ENCODE results near the gene LMBR1L.
"Not testable (repeated sequence)": the region's sequence is repeated elsewhere in the genome, so short reads cannot be mapped to it uniquely, and the experiment has no call there.

The LMBR1L gene

DNA sequence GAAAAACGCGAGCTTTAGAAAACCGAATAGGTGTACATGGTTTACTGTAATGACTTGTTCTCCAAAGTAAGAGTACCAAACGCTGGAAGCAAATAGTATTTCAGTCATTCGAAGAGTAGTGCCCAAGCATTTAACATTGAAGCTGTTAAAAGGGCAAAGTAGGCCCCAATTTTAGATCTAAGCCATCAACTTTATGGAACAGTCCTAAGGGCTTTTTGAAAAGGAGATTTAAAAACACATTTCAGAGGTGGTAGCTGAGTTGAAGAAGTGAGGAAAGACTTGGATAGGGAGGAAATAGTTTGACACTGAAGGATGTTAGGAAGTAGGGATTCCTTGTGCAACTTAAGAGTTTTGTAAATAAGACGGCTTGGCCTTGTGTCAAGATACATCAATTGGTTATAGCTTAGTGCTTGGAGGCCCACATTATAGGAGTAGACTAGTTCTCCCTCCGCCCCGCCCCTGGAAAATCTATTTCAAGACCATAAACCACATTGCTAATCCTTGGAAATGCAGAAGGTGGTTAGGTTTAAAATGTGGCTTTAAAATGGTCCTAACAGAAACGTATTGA is 21.3 kb upstream of the LMBR1L start:
- Histone ChIP-seq H3K9ac (ENCODE audit: low read depth, low read length) (peak overlapping the region; percentile 72; the same call in 1 of the 2 replicates), H3K36me3 (ENCODE audit: insufficient read depth, low read depth, low read length) (peaks cover 36% of the 10 kb centered on the region), H3K27ac (ENCODE audit: low read length) (no peak overlapping the region), H3K9me3 (ENCODE audit: insufficient read depth, low read depth, low read length) (no peaks in the 10 kb centered on the region), H3K4me3 (ENCODE audit: low read length) (peak overlapping the region; percentile 77), H3K27me3 (ENCODE audit: insufficient read depth, low read length) (no peaks in the 10 kb centered on the region), H3K4me1 (ENCODE audit: insufficient read depth, low read length) (peaks cover 9% of the 10 kb centered on the region; the same call in 1 of the 2 replicates)

DNA sequence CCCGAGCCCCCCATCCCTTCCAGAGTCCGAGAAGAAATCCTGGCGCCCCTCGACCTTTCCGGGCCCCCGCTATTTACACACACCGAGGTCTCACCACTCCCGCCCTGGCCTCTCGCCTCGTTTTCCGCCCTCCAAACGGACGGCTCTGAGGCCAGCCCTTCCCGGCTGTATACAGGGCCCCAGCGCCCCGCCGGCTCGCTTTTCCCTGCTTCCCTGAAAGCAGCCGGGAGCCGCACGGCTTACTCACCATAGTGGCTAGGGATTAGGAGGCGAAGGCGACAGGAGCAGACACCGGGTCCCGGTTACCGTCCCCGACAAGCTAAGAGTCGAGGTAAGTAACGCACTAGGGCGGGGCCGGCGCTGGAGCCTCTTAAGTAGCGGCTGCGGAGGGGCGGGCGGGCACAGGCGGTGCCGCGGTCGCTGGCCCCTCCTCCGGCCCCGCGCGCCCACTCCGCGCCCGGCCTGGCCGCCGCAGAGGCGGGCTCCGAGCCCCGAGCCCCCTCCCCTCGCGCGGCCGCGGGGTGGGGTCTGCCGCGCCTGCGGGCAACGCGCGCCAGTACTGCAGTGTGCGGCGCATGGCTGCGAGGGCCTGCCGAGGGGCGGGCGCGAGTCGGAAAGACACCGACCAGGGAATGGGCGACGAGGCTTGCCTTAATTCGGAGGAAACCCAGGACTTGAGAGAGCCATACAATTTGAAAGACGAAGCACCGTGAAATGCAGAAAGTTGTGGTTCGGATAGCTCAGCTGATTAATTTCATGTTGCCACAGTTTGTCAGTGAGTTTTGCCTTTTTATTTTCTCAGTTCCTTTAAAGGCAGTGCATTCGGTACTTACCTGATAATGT is 20.6 kb upstream of the LMBR1L start, which contains the start of gene TUBA1B:
Gene TUBA1B (minus strand): TSS at position 345 of the 843 bp plus-strand sequence. CDS start 95 bp downstream, at position 250.
- peaks cover 39% of the 10 kb centered on the region for H3K36me3 ChIP-seq (ENCODE audit: insufficient read depth, low read depth, low read length)
- H3K9ac ChIP-seq (ENCODE audit: low read depth, low read length) = peak within 1 kb of the TSS; percentile 98
- no peaks in the 10 kb centered on the region for H3K9me3 ChIP-seq (ENCODE audit: insufficient read depth, low read depth, low read length)
- no peaks in the 10 kb centered on the region for H3K27me3 ChIP-seq (ENCODE audit: insufficient read depth, low read length)
- peaks cover 9% of the 10 kb centered on the region; the same call in 1 of the 2 replicates for H3K4me1 ChIP-seq (ENCODE audit: insufficient read depth, low read length)
- H3K4me3 ChIP-seq (ENCODE audit: low read length) = peak within 1 kb of the TSS; percentile 96
- H3K27ac ChIP-seq (ENCODE audit: low read length) = peak within 1 kb of the TSS; percentile 94

DNA sequence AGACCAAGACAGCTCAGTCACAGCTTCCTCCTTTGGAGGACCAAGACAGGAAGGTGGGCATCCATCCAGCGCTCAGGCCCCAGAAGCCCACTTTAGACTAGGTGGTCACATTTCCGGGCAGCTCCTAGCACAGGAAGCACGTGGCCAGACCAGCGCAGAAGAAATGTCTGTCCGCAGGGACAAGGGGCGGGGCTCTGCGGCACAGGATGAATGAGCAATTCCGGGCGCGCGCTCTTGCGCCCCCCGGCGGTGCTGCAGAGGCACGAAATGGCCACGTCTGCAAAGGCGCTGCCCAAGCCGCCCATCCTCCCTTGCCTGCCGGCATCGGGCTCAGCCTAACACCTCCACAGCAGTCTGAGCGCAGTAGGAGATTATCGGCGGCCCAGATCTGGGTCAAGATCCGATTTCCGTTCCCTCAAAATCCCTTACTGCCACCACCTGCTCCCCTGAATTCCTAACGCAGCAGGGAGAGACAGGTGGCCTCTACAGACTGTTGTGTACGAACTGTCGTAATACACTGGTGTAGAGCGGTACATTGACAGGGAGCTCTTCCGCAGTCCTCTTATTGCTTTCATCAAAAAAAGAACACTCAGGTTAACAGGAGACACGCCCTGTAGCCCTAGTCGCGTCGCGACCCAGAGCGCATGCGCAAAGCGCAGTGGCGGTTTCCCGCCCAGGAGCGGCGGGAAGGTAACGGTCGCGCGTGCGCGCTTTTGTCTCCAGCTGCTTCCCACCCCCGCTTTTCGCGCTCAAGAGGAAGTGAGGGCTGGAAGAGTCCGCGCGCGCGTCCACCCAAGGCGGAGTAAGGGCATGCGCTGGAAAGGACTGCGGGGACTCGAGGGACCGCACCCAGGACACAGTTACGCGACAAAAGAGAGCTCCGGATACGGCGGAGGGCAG is 19.8 kb upstream of the LMBR1L start:
- Histone ChIP-seq H3K36me3 (ENCODE audit: insufficient read depth, low read depth, low read length) (peaks cover 39% of the 10 kb centered on the region), H3K4me1 (ENCODE audit: insufficient read depth, low read length) (peaks cover 9% of the 10 kb centered on the region; the same call in 1 of the 2 replicates), H3K9me3 (ENCODE audit: insufficient read depth, low read depth, low read length) (no peaks in the 10 kb centered on the region), H3K9ac (ENCODE audit: low read depth, low read length) (peak overlapping the region; percentile 98), H3K27me3 (ENCODE audit: insufficient read depth, low read length) (no peaks in the 10 kb centered on the region), H3K4me3 (ENCODE audit: low read length) (peak overlapping the region; percentile 96), H3K27ac (ENCODE audit: low read length) (peak overlapping the region; percentile 94)

DNA sequence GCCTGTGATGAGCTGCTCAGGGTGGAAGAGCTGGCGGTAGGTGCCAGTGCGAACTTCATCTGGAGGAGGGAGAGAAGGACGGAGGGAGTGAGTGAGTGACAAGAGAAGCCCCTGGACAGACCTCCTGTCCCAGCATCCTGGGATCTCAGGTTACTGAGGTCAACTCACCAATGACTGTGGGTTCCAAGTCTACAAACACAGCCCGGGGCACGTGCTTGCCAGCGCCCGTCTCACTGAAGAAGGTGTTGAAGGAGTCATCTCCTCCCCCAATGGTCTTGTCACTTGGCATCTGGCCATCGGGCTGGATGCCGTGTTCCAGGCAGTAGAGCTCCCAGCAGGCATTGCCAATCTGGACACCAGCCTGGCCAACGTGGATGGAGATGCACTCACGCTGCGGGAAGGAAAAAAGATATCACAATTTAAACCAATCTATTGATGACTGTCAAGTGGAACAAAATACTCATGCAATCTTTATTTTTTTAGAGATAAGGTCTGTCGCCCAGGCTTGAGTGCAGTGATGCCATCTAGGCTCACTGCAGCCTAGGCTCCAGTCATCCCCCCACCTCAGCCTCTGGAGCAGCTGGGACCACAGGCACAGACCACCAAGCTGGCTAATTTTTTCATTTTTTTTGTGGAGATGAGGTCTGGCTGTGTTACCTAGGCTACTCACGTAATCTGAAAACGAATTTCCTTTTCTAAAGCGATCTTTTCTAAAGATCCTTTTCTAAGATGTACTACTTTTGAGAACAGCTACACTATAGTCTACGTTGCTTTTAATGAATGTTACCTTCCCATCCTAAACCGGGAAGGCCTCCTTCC is 18.9 kb upstream of the LMBR1L start:
- peaks cover 39% of the 10 kb centered on the region for H3K36me3 ChIP-seq (ENCODE audit: insufficient read depth, low read depth, low read length)
- no peaks in the 10 kb centered on the region for H3K27me3 ChIP-seq (ENCODE audit: insufficient read depth, low read length)
- peak overlapping the region; percentile 96 for H3K4me3 ChIP-seq (ENCODE audit: low read length)
- no peaks in the 10 kb centered on the region for H3K9me3 ChIP-seq (ENCODE audit: insufficient read depth, low read depth, low read length)
- H3K27ac ChIP-seq (ENCODE audit: low read length) = no peak overlapping the region
- H3K9ac ChIP-seq (ENCODE audit: low read depth, low read length) = peak overlapping the region; percentile 98; the same call in 1 of the 2 replicates
- H3K4me1 ChIP-seq (ENCODE audit: insufficient read depth, low read length) = peaks cover 9% of the 10 kb centered on the region; the same call in 1 of the 2 replicates

DNA sequence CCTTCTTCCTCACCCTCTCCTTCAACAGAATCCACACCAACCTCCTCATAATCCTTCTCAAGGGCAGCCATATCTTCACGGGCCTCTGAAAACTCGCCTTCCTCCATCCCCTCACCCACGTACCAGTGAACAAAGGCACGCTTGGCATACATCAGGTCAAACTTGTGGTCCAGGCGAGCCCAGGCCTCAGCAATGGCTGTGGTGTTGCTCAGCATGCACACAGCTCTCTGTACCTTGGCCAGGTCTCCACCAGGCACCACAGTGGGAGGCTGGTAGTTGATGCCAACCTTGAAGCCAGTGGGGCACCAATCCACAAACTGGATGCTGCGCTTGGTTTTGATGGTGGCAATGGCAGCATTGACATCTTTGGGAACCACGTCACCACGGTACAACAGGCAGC is 17.3 kb upstream of the LMBR1L start:
- not testable (repeated sequence) for H3K4me3 ChIP-seq (ENCODE audit: low read length); H3K9ac ChIP-seq (ENCODE audit: low read depth, low read length); H3K4me1 ChIP-seq (ENCODE audit: insufficient read depth, low read length); H3K27ac ChIP-seq (ENCODE audit: low read length); H3K9me3 ChIP-seq (ENCODE audit: insufficient read depth, low read depth, low read length); H3K27me3 ChIP-seq (ENCODE audit: insufficient read depth, low read length)
- H3K36me3 ChIP-seq (ENCODE audit: insufficient read depth, low read depth, low read length) = peaks cover 39% of the 10 kb centered on the region

DNA sequence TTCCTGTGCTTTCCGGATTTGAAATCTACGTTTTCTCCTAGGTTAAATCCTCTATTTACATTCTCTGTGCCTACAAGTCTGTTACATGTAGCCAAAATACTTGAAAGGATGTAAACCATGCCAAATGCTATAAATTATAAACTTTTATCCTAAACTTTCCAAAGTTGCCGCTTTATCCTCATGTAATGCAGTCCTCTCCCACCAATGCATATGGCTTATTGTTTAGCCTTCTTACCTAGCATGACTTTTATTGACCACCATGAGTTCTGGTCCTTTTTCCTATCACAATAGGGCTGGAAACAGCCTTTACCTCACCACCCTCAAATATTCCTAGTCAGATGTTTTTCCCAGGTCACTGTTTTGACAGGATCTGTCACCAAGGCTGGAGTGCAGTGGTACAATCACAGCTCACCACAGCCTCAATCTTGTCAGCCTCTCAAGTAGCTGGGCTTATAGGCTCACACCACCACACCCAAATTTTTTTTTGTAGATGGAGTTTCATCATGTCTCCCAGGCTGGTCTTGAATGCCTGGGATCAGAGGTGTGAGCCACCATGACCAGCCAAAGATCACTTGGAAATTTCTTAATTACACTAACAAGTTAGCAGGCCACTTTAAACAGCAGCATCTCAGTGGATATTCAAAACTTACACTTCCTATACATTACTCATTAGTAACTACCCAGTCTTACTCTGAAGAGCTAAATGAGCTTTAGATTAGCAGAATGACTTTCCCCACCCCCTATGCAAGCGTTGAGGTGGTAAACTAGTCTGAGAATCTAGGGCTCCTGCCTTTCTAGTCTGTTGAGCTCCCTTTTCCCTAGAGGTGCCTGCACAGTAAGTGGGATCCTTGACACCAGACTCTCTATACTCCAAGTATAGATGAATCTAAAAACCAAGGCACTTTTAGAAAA is 16.5 kb upstream of the LMBR1L start:
- Histone ChIP-seq H3K27ac (ENCODE audit: low read length) (no peak overlapping the region), H3K9ac (ENCODE audit: low read depth, low read length) (no peak overlapping the region)

DNA sequence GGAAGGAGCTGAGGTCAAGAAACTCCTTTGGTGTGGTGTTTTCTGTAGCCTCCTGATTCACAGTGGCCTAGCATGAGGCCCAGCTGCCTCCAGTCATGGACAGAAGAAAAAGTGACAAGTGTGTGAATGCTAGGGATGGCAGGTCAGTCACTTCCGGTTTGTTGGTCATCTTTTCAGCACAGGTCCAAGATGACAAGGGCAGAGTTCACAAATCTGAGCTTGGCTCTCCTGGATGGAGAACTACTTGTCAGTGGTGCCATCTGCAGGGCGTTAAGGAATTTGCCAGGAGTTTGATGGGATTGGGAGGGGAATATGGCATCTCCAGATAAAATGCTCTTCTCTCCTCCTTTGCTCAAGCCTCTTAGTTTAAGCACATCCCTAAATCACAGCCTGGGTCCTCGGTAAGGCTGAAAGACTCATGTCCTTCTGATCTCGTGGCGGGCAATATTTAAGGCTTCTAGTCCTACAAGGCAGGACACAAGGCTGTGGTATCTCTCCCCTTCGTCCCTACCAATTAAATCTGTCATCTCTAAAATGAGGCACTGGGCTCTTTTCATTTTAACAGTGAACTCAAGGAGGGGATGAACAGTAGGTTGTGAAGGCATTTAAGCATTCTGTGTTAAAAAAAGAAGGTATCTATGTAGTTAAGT is 10.5 kb upstream of the LMBR1L start:
- Histone ChIP-seq H3K27ac (ENCODE audit: low read length) (no peak overlapping the region), H3K9me3 (ENCODE audit: insufficient read depth, low read depth, low read length) (no peaks in the 10 kb centered on the region), H3K36me3 (ENCODE audit: insufficient read depth, low read depth, low read length) (no peaks in the 10 kb centered on the region), H3K9ac (ENCODE audit: low read depth, low read length) (no peak overlapping the region), H3K4me1 (ENCODE audit: insufficient read depth, low read length) (no peaks in the 10 kb centered on the region), H3K27me3 (ENCODE audit: insufficient read depth, low read length) (no peaks in the 10 kb centered on the region; the same call in 1 of the 2 replicates), H3K4me3 (ENCODE audit: low read length) (no peak overlapping the region)

More for the DNA sequence above, 16.5 kb upstream of the LMBR1L start:
- no peak overlapping the region for H3K4me3 ChIP-seq (ENCODE audit: low read length)
- H3K27me3 ChIP-seq (ENCODE audit: insufficient read depth, low read length) = no peaks in the 10 kb centered on the region
- H3K9me3 ChIP-seq (ENCODE audit: insufficient read depth, low read depth, low read length) = no peaks in the 10 kb centered on the region
- peaks cover 6% of the 10 kb centered on the region; the same call in 1 of the 2 replicates for H3K4me1 ChIP-seq (ENCODE audit: insufficient read depth, low read length)
- peaks cover 39% of the 10 kb centered on the region for H3K36me3 ChIP-seq (ENCODE audit: insufficient read depth, low read depth, low read length)

DNA sequence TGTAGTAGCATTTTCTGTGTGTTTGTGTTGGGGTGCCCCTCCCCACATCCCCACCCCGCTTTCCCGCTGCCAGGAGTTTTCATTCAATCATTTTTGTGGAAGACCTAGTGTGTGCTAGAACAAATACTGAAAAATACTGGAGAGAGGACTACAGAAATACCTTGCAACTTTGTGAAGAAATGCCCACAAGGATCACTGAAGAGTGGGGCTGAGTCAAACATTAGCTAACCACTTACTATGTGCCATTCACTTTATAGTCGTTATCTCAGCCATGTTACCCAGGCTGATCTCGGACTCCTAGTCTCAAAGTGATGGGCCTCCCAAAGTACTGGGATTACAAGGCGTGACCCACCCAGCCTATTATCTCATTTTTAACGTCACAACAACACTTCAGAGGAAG is 559 bp upstream of the LMBR1L start:
- H3K4me3 ChIP-seq (ENCODE audit: low read length) = peak overlapping the region; percentile 89
- 0 out of 2 replicates have a peak, but pooled peaks cover 5% of the 10 kb centered on the region for H3K4me1 ChIP-seq (ENCODE audit: insufficient read depth, low read length)
- H3K9me3 ChIP-seq (ENCODE audit: insufficient read depth, low read depth, low read length) = 0 out of 2 replicates have a peak, but pooled peaks cover 4% of the 10 kb centered on the region
- no peaks in the 10 kb centered on the region for H3K27me3 ChIP-seq (ENCODE audit: insufficient read depth, low read length)
- no peak overlapping the region for H3K27ac ChIP-seq (ENCODE audit: low read length)
- peak overlapping the region; percentile 66; the same call in 1 of the 2 replicates for H3K9ac ChIP-seq (ENCODE audit: low read depth, low read length)
- peaks cover 10% of the 10 kb centered on the region; the same call in 1 of the 2 replicates for H3K36me3 ChIP-seq (ENCODE audit: insufficient read depth, low read depth, low read length)

DNA sequence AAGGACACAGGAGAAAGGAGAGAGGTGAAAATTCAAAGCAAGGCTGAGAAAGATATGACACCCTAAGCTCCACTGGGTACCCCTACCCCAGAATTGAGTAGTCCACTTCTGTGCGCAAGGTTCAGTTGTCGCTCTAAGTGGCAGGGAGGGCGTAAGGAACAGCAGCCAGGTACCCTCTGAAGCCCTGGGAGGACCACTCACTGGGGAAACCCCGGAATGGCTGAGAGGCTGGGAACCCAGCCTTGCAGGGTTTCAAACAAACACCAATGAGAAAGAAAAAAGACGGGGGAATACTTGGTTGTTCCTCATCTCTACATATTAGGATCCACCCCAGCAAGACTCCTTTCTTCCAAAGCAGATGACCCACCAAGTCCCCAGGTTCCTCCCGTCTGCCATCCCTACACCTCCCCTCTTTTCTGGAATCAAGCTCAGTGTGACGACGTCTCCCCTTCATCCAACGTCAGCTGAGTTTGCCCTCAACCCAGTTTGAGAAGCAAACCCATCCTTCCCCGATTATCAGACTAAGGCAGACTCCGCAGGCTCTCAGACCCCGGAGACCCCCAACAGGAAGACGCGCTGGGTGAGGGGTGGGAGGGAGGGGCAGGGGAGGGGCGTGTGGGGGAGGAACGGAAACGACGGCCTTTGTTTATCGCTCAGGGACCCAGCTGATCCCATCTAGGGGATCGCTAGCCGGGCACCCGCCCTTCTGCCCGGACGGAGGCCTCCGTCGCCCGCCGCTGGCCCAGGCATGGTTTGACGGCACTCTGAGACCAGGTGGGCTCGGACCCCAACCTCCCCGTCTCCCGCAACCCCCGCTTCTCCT is 795 bp downstream of the LMBR1L start:
- Histone ChIP-seq H3K27ac (ENCODE audit: low read length) (no peak overlapping the region), H3K9ac (ENCODE audit: low read depth, low read length) (peak overlapping the region; percentile 90), H3K27me3 (ENCODE audit: insufficient read depth, low read length) (no peaks in the 10 kb centered on the region), H3K4me3 (ENCODE audit: low read length) (peak overlapping the region; percentile 89), H3K9me3 (ENCODE audit: insufficient read depth, low read depth, low read length) (0 out of 2 replicates have a peak, but pooled peaks cover 4% of the 10 kb centered on the region), H3K4me1 (ENCODE audit: insufficient read depth, low read length) (0 out of 2 replicates have a peak, but pooled peaks cover 5% of the 10 kb centered on the region), H3K36me3 (ENCODE audit: insufficient read depth, low read depth, low read length) (peaks cover 23% of the 10 kb centered on the region)
